GM06990 (cell line): Measurements from ENCODE around the gene DYDC2.

Experiments used
- DNase-seq: peaks from one replicate; pipeline ENCODE4 v3.0.0-alpha.2; 2011; ENCODE audit not compliant: insufficient read length; ENCODE audit errors: extremely low read depth
- H3K27me3 ChIP-seq: replicated peaks from 2 replicates; pipeline ENCODE4 v1.6.0; 2011; ENCODE audit warnings: low read length; ENCODE audit not compliant: control insufficient read depth, insufficient read depth
- H3K36me3 ChIP-seq: 2 replicates; pipeline ENCODE4 v1.5.1; 2011; ENCODE audit warnings: low read length; ENCODE audit not compliant: control insufficient read depth, insufficient read depth
- H3K4me3 ChIP-seq: replicated peaks from 2 replicates; pipeline ENCODE4 v1.5.1; 2011; ENCODE audit warnings: low read depth, mild to moderate bottlenecking, control low read depth, low read length
- TF ChIP-seq, protein P1 (sequence below): IDR thresholded peaks from 2 replicates; pipeline ENCODE4 v1.5.1; 2011; ENCODE audit warnings: low read length, control low read depth, mild to moderate bottlenecking, inconsistent platforms; ENCODE audit not compliant: insufficient read depth, poor library complexity, severe bottlenecking

The DYDC2 gene

DNA sequence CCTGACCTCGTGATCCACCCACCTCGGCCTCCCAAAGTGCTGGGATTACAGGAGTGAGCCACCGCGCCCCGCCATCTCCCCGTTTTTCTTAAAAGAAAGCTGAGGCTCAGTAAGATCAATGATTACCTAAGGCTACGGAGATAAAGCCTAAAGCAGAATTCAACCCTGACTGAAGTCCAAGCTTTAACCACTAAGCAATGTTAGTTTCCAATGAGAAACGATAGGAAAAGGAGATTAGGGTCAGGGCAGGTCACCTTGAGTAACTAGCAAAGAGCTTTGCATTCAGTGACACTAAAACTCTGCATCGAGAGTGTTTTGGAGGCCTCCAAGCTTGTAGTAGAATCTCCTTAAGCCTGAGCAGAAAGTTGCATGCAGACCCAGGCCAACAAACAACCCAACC, 34.2 kb downstream of the DYDC2 start:
- Histone ChIP-seq H3K27me3 (peaks cover 1% of the 10 kb centered on the region; the same call in 1 of the 2 replicates), H3K4me3 (no peak overlapping the region), H3K36me3 (no peaks in the 10 kb centered on the region)
- no peak for DNase-seq
- TF ChIP-seq, protein P1, sequence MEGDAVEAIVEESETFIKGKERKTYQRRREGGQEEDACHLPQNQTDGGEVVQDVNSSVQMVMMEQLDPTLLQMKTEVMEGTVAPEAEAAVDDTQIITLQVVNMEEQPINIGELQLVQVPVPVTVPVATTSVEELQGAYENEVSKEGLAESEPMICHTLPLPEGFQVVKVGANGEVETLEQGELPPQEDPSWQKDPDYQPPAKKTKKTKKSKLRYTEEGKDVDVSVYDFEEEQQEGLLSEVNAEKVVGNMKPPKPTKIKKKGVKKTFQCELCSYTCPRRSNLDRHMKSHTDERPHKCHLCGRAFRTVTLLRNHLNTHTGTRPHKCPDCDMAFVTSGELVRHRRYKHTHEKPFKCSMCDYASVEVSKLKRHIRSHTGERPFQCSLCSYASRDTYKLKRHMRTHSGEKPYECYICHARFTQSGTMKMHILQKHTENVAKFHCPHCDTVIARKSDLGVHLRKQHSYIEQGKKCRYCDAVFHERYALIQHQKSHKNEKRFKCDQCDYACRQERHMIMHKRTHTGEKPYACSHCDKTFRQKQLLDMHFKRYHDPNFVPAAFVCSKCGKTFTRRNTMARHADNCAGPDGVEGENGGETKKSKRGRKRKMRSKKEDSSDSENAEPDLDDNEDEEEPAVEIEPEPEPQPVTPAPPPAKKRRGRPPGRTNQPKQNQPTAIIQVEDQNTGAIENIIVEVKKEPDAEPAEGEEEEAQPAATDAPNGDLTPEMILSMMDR, result no peak

DNA sequence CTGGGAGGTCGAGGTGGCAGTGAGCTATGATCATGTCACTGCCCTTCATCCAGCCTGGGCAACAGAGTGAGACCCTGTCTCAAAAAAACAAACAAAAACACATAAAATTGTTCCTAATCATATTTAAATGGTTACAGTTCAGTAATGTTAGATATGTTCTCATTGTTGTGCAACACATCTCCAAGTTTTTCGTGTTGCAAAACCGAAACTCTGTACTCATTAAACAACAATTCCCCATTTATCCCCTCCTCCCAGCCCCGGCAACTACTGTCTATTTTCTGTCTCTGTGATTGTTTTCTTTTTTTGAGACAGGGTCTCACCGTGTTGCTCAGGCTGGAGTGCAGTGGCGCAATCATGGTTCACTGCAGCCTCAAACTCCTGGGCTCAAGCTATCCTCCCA, 35.7 kb downstream of the DYDC2 start:
- Histone ChIP-seq H3K36me3 (no peaks in the 10 kb centered on the region), H3K27me3 (peaks cover 1% of the 10 kb centered on the region; the same call in 1 of the 2 replicates), H3K4me3 (no peak overlapping the region)
- no peak for DNase-seq
- TF ChIP-seq, protein P1, result no peak

GRCh38 chr10:80394358-80394916, 37.9 kb downstream of the DYDC2 start:
- Histone ChIP-seq H3K27me3 (peaks cover 1% of the 10 kb centered on the region; the same call in 1 of the 2 replicates), H3K4me3 (no peak overlapping the region), H3K36me3 (no peaks in the 10 kb centered on the region)
- TF ChIP-seq, protein P1, result no peak
- no peak for DNase-seq

DNA sequence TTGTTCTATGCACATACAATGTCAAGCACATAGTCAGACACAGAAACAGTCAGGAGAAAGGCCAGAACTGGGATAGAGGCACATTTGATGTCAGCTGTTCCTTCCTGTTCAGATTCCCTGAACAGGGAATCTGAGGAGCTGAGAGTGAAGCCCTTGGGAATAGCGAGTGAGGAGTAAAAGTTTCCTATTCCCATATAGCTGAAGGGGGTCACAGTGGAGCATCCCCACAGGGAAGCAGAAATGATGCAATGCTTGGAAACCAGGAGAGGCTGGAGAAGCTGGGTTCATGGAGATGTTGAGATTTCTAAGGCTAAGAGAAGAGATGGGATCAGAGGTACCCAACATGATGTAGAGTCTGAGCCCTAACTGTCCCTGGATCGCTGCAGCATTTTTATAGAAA, 40.4 kb downstream of the DYDC2 start:
- H3K4me3 ChIP-seq, result no peak overlapping the region
- no peaks in the 10 kb centered on the region for H3K27me3 ChIP-seq
- H3K36me3 ChIP-seq, result no peaks in the 10 kb centered on the region
- no peak for DNase-seq
- TF ChIP-seq, protein P1, result no peak

- Histone ChIP-seq H3K27me3 (no peaks in the 10 kb centered on the region), H3K4me3 (no peak overlapping the region), H3K36me3 (no peaks in the 10 kb centered on the region)
- TF ChIP-seq, protein P1, result no peak
- DNase-seq, result no peak
These were observed 43.7 kb downstream of the DYDC2 start for GRCh38 chr10:80400136-80400804.
